IPS-15b (cell line): ENCODE measurements around the gene RPRD1A.
"Not testable (repeated sequence)": the region's sequence is repeated elsewhere in the genome, so short reads cannot be mapped to it uniquely, and the experiment has no call there.

ENCODE experiments used
- H3K27me3 ChIP-seq: one replicate; pipeline ENCODE4 v1.6.1; 2013; ENCODE audit warnings: low read length; ENCODE audit not compliant: control insufficient read depth, insufficient read depth
- H3K36me3 ChIP-seq: one replicate; pipeline ENCODE4 v1.6.1; 2013; ENCODE audit warnings: low read length; ENCODE audit not compliant: control insufficient read depth, insufficient read depth
- H3K4me1 ChIP-seq: one replicate; pipeline ENCODE4 v1.6.1; 2013; ENCODE audit warnings: mild to moderate bottlenecking, low read length; ENCODE audit not compliant: control insufficient read depth, insufficient read depth
- H3K4me3 ChIP-seq: one replicate; pipeline ENCODE4 v1.5.1; 2013; ENCODE audit warnings: low read depth, low read length
- H3K9ac ChIP-seq: one replicate; pipeline ENCODE4 v1.6.1; 2013; ENCODE audit warnings: low read depth, mild to moderate bottlenecking, low read length
- H3K9me3 ChIP-seq: one replicate; pipeline ENCODE4 v1.6.1; 2013; ENCODE audit warnings: mild to moderate bottlenecking, low read length; ENCODE audit not compliant: control insufficient read depth, insufficient read depth

The RPRD1A gene, protein sequence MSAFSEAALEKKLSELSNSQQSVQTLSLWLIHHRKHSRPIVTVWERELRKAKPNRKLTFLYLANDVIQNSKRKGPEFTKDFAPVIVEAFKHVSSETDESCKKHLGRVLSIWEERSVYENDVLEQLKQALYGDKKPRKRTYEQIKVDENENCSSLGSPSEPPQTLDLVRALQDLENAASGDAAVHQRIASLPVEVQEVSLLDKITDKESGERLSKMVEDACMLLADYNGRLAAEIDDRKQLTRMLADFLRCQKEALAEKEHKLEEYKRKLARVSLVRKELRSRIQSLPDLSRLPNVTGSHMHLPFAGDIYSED

DNA sequence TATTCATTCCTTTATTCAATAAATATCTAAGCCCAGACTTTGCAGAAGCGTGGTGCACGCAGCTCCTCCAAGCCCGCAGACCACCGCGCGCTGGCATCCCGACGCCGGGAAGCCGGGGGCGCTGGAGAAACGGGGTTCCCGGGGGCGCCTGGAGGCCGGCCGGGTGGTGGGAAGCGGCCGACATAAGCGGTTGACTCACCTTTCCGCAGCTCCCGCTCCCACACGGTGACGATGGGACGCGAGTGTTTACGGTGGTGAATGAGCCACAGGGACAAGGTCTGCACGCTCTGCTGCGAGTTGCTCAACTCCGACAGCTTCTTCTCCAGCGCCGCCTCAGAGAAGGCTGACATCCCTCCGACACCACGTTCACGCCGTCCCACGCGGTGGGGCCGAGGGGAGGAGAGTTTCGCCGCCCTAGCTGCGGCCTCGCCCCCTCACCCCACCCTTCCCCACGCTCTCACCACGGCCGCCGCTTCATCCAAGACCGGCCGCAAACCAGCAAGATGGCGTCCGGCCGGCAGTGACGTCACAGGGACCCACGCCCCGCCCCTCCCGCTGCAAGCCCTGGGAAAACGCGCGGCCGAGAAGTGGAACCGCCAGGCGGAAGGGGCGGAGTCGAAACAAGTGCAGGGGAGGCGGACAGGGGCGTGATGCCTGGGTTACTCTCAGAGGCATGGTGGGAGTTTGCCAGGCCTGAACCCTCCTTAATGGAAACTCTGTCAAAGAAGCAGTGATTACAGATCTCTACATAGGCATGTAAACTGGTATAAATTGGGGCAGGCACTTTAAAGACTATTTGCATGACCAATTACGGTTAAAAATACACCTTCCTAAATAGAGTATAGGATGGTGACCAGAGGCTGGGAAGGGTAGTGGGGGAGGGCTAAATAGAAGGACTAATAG, at the start of gene RPRD1A:
Gene RPRD1A (minus strand): TSS at position 505 of the 903 bp plus-strand sequence. CDS start 155 bp downstream, at position 350.
- H3K9me3 ChIP-seq, result no peaks in the 10 kb centered on the region
- H3K9ac ChIP-seq, result peak within 1 kb of the TSS; percentile 93
- H3K4me1 ChIP-seq, result peaks cover 4% of the 10 kb centered on the region
- no peaks in the 10 kb centered on the region for H3K27me3 ChIP-seq
- H3K36me3 ChIP-seq, result peaks cover 4% of the 10 kb centered on the region
- H3K4me3 ChIP-seq, result peak within 1 kb of the TSS; percentile 99

DNA sequence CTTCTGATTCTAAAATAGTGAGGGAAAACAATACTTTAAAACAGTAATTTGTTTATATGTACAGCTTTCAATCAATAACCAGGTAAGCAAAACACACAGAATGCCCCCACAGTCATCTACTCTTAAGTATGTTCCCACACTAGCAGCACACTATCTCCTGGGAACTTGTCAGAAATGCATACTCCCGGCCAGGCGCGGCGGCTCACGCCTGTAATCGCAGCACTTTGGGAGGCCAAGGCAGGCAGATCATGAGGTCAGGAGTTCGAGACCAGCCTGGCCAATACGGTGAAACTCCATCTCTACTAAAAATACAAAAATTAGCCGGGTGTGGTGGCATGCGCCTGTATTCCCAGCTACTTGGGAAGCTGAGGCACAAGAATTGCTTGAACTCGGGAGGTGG, 49.4 kb upstream of the RPRD1A start:
- not testable (repeated sequence) for H3K27me3 ChIP-seq, H3K36me3 ChIP-seq, H3K9ac ChIP-seq, H3K4me1 ChIP-seq, H3K9me3 ChIP-seq, H3K4me3 ChIP-seq

DNA sequence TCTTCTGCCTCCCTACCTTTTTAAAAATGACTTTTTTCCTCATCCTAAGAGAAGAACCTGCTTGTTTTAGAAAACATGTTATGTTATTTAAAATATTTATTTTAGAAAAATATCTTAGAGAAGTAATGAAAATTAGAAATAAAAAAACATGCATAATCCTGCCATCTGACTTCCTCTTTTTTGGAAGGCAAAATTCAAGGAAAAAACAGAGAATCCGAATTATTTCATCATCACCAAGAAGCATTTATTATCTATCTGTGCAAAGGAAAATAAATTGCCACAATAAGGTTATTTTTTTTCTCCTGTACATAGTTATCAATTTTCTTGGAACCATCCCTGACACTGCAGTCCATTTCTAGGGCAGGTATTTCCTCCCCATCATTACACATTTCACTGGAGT, 47.4 kb upstream of the RPRD1A start:
- H3K4me3 ChIP-seq, result no peak overlapping the region
- peaks cover 3% of the 10 kb centered on the region for H3K36me3 ChIP-seq
- no peaks in the 10 kb centered on the region for H3K27me3 ChIP-seq
- no peaks in the 10 kb centered on the region for H3K9me3 ChIP-seq
- no peaks in the 10 kb centered on the region for H3K4me1 ChIP-seq
- no peak overlapping the region for H3K9ac ChIP-seq

DNA sequence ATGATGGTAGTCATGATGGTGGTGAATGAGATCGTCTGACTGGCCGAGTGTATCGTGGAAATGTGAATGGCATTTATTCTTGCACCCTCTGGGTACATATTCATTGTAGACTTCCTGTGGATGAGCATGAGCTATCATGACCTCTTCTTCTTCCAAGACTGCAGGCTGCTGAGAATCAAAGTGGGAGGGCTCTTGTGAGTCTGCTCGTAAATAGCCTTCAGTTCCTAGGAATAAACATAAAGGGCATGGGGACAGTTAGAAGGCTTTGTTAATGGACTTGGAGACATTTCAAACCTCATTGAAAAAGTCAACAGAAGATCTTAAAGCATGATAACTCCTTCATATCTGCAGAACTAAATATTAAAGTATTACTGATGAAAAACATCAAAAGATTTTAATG, 46.9 kb upstream of the RPRD1A start:
- no peaks in the 10 kb centered on the region for H3K9me3 ChIP-seq
- no peak overlapping the region for H3K9ac ChIP-seq
- peaks cover 3% of the 10 kb centered on the region for H3K36me3 ChIP-seq
- no peak overlapping the region for H3K4me3 ChIP-seq
- no peaks in the 10 kb centered on the region for H3K27me3 ChIP-seq
- no peaks in the 10 kb centered on the region for H3K4me1 ChIP-seq

DNA sequence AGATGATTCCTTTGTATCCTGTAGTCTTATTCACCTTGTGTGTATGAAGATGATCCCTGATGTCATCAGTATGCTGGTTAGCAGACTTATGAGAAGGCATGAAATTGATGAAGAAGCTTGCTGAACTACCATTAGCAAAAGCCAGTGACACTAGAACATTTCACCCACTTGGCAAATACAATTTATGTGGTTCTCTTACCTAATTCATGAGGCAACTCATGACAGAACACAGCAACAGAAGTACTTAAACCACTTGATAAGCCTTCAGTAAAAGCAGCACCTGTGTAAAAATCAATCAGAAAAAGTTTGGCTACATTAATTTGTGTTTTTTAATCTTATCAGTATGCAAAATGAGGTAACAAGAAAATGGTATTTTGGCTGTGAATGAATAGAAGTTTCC, 44.9 kb upstream of the RPRD1A start:
- Histone ChIP-seq H3K9me3 (no peaks in the 10 kb centered on the region), H3K4me1 (no peaks in the 10 kb centered on the region), H3K27me3 (no peaks in the 10 kb centered on the region), H3K9ac (no peak overlapping the region), H3K36me3 (peaks cover 3% of the 10 kb centered on the region), H3K4me3 (no peak overlapping the region)

DNA sequence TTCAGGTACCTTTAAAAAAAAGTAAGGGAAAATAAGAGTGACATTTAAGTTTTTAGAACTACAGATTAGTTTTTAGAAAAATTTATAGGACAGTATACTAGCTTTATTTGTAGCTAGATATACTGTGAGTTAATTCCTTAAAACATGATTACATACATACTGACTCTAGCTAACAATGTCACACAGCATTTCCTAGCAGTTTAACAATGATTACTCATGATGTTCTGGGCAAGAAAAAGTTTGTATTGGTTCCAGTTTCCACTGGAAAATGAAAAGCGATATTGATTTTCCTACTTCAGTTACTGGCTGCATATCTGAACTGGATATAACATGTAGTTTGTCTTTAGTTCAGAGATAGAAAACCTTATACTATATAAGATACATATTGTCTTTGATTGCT, 42.4 kb upstream of the RPRD1A start:
- H3K36me3 ChIP-seq, result peaks cover 3% of the 10 kb centered on the region
- H3K9me3 ChIP-seq, result no peaks in the 10 kb centered on the region
- H3K9ac ChIP-seq, result no peak overlapping the region
- no peak overlapping the region for H3K4me3 ChIP-seq
- no peaks in the 10 kb centered on the region for H3K27me3 ChIP-seq
- no peaks in the 10 kb centered on the region for H3K4me1 ChIP-seq

DNA sequence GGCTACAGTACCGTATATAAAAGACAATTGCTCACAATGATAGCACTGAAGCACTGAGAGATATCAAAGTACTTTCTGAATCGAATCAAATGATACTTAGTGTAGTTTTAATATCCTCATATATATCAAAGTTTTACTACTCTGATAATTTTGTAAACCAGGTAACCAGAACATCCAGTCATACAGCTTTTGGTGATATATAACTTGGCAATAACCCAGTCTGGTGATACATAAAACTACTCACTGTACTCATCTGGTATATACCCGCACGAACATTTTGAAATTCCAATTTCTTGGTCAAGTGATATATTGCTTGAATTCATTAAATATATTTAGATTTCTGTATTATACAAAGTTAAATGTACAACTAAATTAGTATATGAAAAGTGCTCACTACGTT, 41.2 kb upstream of the RPRD1A start:
- Histone ChIP-seq H3K4me3 (no peak overlapping the region), H3K4me1 (no peaks in the 10 kb centered on the region), H3K9me3 (no peaks in the 10 kb centered on the region), H3K27me3 (no peaks in the 10 kb centered on the region), H3K9ac (no peak overlapping the region), H3K36me3 (peaks cover 3% of the 10 kb centered on the region)

DNA sequence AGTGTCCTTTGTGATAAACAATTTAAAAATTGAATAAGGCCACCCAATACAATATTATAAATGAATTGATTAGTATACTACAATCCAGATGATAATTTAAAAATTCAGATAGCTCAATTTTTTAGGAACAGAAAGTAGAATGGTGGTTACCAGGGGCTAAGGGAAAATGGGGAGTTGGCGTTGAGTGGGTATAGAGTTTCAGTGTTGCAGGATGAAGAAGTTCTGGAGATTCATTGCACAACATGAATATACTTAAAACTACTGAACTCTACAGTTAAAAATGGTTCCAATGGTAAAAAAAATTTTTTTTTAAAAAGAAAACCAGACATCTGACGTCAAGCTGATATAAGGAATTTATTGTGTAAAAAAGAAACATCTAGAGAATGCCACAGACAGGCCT, 40.8 kb upstream of the RPRD1A start:
- no peak overlapping the region for H3K9ac ChIP-seq
- no peaks in the 10 kb centered on the region for H3K27me3 ChIP-seq
- no peaks in the 10 kb centered on the region for H3K9me3 ChIP-seq
- no peaks in the 10 kb centered on the region for H3K4me1 ChIP-seq
- peaks cover 3% of the 10 kb centered on the region for H3K36me3 ChIP-seq
- no peak overlapping the region for H3K4me3 ChIP-seq

DNA sequence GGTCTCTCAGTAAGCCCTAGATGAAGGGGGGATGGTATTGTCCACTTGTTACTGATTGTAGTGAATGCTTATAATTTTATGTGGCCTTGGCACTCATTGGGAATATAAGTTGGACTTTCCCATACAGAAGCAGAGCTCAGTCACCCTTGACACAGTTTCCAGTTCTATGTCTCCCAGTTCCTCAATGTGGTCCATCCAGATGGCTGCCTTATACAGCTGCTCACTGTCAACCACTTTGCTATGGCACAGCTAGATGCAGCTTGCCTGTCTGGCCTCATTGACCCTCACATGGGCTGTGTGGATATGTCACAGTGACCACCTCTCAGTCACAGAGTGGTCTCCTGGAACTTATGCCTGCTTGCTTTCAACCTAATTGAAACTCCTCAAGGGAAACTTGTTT, 40.1 kb upstream of the RPRD1A start:
- H3K9ac ChIP-seq, result no peak overlapping the region

DNA sequence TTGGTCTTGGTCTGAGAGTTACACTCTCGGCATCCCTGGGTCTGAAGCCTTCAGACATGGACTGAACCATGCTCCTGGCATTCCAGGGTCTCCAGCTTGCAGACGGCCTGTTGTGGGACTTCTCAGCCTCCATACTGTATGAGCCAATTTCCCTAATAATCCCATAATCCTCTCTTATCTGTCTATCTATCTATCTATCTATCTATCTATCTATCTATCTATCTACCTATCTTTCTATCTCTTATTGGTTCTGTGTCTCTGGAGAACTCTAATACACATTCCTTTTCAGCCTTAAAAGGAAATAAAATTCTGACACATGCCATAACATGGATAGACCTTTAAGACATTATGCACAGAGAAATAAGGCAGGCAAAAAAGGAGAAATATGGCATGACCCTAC, 37.4 kb upstream of the RPRD1A start:
- Histone ChIP-seq H3K9me3 (peaks cover 2% of the 10 kb centered on the region), H3K36me3 (no peaks in the 10 kb centered on the region), H3K27me3 (no peaks in the 10 kb centered on the region), H3K4me1 (no peaks in the 10 kb centered on the region), H3K4me3 (no peak overlapping the region), H3K9ac (no peak overlapping the region)

More for the DNA sequence above, 40.1 kb upstream of the RPRD1A start:
- Histone ChIP-seq H3K4me1 (no peaks in the 10 kb centered on the region), H3K36me3 (peaks cover 3% of the 10 kb centered on the region), H3K27me3 (no peaks in the 10 kb centered on the region), H3K9me3 (no peaks in the 10 kb centered on the region), H3K4me3 (no peak overlapping the region)

DNA sequence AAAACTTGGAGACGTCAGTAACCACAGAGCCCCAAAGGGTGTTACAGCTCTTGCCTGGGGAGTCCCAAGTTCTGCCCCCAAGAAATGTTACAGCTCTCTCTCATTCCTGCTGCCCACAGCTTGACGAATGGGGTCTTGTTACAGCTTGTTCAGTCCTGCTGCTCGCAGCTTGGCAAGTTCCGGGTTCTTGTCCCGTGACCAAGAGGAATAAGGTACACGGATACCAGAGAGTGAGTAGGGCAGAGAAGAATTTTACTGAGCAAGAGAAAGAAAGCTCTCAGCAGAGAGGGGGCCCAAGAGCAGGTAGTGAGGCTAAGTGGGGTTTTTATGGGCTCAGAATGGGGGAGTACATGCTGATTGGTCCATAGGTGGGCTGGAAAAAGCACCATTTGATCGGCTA, 34.6 kb upstream of the RPRD1A start:
- Histone ChIP-seq H3K4me1 (no peaks in the 10 kb centered on the region), H3K27me3 (no peaks in the 10 kb centered on the region), H3K4me3 (no peak overlapping the region), H3K9me3 (peaks cover 2% of the 10 kb centered on the region), H3K36me3 (no peaks in the 10 kb centered on the region), H3K9ac (no peak overlapping the region)

DNA sequence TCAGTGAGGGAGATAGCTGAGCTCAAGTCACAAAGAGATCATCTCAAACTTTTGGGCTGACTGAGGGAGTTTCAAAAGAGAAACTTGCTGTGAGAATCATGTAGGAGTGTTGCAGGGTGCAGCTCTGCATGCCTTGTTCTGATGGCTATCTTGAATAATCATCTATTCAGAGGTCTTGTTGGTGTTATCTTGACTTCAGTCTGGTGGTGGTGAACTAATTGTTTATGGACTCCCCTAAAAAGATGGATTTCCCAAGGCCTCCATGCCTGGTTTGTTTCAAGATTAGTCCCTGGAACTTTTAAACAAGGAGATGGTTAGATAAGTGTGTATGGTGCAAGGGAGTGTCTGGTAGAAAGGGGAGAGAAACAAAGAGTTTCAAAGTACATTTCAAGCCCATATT, 32.0 kb upstream of the RPRD1A start:
- no peak overlapping the region for H3K9ac ChIP-seq

More for the DNA sequence above, 32.0 kb upstream of the RPRD1A start:
- Histone ChIP-seq H3K4me3 (no peak overlapping the region), H3K9me3 (peaks cover 2% of the 10 kb centered on the region), H3K36me3 (no peaks in the 10 kb centered on the region), H3K4me1 (no peaks in the 10 kb centered on the region), H3K27me3 (no peaks in the 10 kb centered on the region)
